ENCODE data around the gene PCDHGB2. TPM values are rescaled to one million over a fixed set of nuclear protein-coding genes. Genes with fewer than 3 reads are reported as not detected.
"Not testable (repeated sequence)": the region's sequence is repeated elsewhere in the genome, so short reads cannot be mapped to it uniquely, and the experiment has no call there.

PCDHGB2 gene
- total and polyA plus RNA-seq, 2 of the 4 experiments (the other 2 are of a cell fraction), result 2.6 to 3.0 TPM

GRCh38 chr5:141407790-141408505 lies 48.2 kb downstream of the PCDHGB2 start, which contains the start of gene PCDHGB6:
Gene PCDHGB6 (plus strand): TSS chr5:141408021. CDS start chr5:141408203, 182 bp downstream.
- H3K27ac ChIP-seq (ENCODE audit: insufficient read depth, low read length); H4K20me1 ChIP-seq (ENCODE audit: insufficient read depth, low read length); H4K91ac ChIP-seq (ENCODE audit: insufficient read depth, low read depth, low read length); H2BK120ac ChIP-seq (ENCODE audit: low read depth, low read length); H3K4ac ChIP-seq (ENCODE audit: low read depth, low read length); H3K4me2 ChIP-seq (ENCODE audit: low read depth, low read length); in situ Hi-C loops (cut with MboI; ENCODE audit: low sequenced_read_pairs); H2AK5ac ChIP-seq (ENCODE audit: low read depth, low read length); H3K4me1 ChIP-seq (ENCODE audit: control insufficient read depth, insufficient read depth, low read length); BruUV-seq (replicated peaks); H3K18ac ChIP-seq (ENCODE audit: low read depth, low read length); H3K27me3 ChIP-seq (ENCODE audit: control insufficient read depth, insufficient read depth, low read length); H3K9me1 ChIP-seq (ENCODE audit: insufficient read depth, low read length); H2AK9ac ChIP-seq (replicated peaks; ENCODE audit: low read depth, low read length, poor library complexity); H3K14ac ChIP-seq (replicated peaks; ENCODE audit: low read depth, low read length); H4K8ac ChIP-seq (ENCODE audit: low read depth in 2 of 2, low read length in 2 of 2); H2BK15ac ChIP-seq (ENCODE audit: low read depth, low read length); ATAC-seq (ENCODE audit: low read depth); intact Hi-C loops (cut with micrococcal nuclease); H4K5ac ChIP-seq (ENCODE audit: low read depth, low read length); H2AFZ ChIP-seq (replicated peaks; ENCODE audit: low read length, poor library complexity); H2BK20ac ChIP-seq (ENCODE audit: low read depth, low read length); H3K56ac ChIP-seq (ENCODE audit: extremely low read depth, insufficient read depth, low read length); H2BK5ac ChIP-seq (ENCODE audit: low read depth, low read length, poor library complexity, severe bottlenecking); H3K23ac ChIP-seq (ENCODE audit: low read depth, low read length); dilution Hi-C loops (cut with HindIII; ENCODE audit: low sequenced_read_pairs, unreplicated experiment); H3K9ac ChIP-seq (ENCODE audit: low read depth, low read length): not testable (repeated sequence)
- POLR2A ChIA-PET (ENCODE audit: unreplicated experiment), result interaction anchor here (0.6 to 1.5 kb wide), 2 partner anchors 153 to 189 kb away, joined by 4 to 5 read pairs; no protein-coding TSS in a partner anchor
- Histone ChIP-seq H3K36me3 (ENCODE audit: control insufficient read depth, insufficient read depth, low read length) (peaks cover 18% of the 10 kb centered on the region), H3K79me1 (ENCODE audit: low read depth in 1 of 2, low read length in 2 of 2) (peaks cover 9 to 15% of the 10 kb centered on the region in 2 experiments), H3K9me3 (ENCODE audit: control insufficient read depth, insufficient read depth, low read length) (peaks cover 60% of the 10 kb centered on the region), H3K4me3 (ENCODE audit: insufficient read depth, low read depth, low read length) (peak within 1 kb of the TSS; percentile 23; the same call in 1 of the 2 replicates)
- CTCF ChIA-PET, result interaction anchor here (0.6 to 1.4 kb wide), 6 partner anchors 12 to 156 kb away, joined by 3 to 9 read pairs (median 4); partner anchors contain the start of gene PCDHGA11
- peak; percentile 38 for TF ChIP-seq RAD21 (IDR thresholded peaks at IDR 0.05; ENCODE audit: low read length)
- TF ChIP-seq CTCF (conservative IDR thresholded peaks at IDR 0.05; ENCODE audit: low read depth, low read length), result peak; percentile 37
- peak; percentile 19 for DNase-seq
- 12% methylated on average over 12 of the region's 51 CpGs; no CpG with 5 or more reads in 1 of the 2 experiments for WGBS, 2 experiments (ENCODE audit: extremely low coverage in 2 of 2, insufficient read length in 1 of 2)

Data from IMR-90 (cell line).